Ovary (tissue), 3 donors: ENCODE data around the gene BIVM.

Experiments used
- POLR2A ChIP-seq: fragments of 450-650 bp; IDR thresholded peaks from one replicate; pipeline ENCODE4 v1.6.1; 2017; ENCODE audit warnings: antibody characterized with exemption, mild to moderate bottlenecking, moderate library complexity
- TF ChIP-seq, protein P1 (sequence below), 3 donors: fragments of 450-650 bp in 2 of 3; fragments of 200-600 bp in 1 of 3; IDR thresholded peaks; one replicate each; pipeline versions ENCODE4 v1.5.1 to v1.8.0; 2016 to 2022; ENCODE audit warnings: antibody characterized with exemption in 3 of 3, mild to moderate bottlenecking in 1 of 3
- donor health status: DM: no; HTN: no; CAD: no.

DNA sequence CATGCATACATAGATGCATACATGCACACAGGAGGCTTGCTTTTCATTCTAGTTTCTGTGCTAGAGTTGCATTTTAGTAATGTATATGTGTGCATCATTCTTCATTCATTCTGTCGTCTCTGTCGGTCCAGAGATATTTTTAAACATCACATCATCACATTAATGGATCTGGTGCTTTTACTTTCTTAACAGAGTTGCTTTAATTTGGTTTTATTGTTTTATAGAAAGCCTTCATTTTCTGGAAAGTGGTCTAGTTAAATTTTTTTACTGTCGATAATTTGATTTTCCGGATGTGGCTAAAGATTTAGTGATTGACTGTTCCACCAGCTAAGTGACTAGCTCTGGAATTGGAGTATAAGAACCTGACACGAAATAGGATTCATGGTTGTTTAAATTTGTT lies 16.9 kb downstream of the BIVM start:
- TF ChIP-seq POLR2A: no peak
- TF ChIP-seq, protein P1, sequence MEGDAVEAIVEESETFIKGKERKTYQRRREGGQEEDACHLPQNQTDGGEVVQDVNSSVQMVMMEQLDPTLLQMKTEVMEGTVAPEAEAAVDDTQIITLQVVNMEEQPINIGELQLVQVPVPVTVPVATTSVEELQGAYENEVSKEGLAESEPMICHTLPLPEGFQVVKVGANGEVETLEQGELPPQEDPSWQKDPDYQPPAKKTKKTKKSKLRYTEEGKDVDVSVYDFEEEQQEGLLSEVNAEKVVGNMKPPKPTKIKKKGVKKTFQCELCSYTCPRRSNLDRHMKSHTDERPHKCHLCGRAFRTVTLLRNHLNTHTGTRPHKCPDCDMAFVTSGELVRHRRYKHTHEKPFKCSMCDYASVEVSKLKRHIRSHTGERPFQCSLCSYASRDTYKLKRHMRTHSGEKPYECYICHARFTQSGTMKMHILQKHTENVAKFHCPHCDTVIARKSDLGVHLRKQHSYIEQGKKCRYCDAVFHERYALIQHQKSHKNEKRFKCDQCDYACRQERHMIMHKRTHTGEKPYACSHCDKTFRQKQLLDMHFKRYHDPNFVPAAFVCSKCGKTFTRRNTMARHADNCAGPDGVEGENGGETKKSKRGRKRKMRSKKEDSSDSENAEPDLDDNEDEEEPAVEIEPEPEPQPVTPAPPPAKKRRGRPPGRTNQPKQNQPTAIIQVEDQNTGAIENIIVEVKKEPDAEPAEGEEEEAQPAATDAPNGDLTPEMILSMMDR (IDR thresholded peaks at IDR 0.05): no peak
